ENCODE results near the gene NR5A2. TPM values are rescaled to one million over a fixed set of nuclear protein-coding genes. Genes with fewer than 3 reads are reported as not detected.

NR5A2 gene
- total and polyA plus RNA-seq, 2 donors (not counting 1 experiment from before 2014, with no cell fraction given) = 0.01 TPM; not detected in 1

DNA sequence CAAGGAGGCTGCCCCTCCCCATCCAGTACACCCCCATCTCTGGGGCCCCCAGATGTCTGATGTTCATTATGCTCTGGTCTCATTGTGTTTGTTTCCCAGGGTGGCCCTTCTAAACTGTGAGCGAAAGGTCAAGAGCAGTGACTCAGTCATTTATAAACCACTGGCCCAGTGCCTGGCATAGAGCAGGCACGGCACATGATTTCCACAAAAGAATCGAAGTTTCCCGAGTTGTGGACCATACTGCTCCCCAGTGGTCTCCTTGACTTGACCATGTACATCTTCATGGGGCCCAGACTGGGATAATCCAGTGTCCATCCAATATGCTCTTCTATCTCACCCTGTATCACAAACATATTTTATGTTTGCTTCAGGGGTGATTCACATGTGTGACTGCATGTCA, 153.3 kb downstream of the NR5A2 start:
- Histone ChIP-seq H3K9ac (ENCODE audit: insufficient read depth, low read length) (no peak overlapping the region), H4K20me1 (ENCODE audit: control insufficient read depth, extremely low read depth, insufficient read depth, low read length) (no peaks in the 10 kb centered on the region), H3K4me2 (ENCODE audit: extremely low read depth, insufficient read depth, low read length) (no peak overlapping the region), H3K36me3 (ENCODE audit: control insufficient read depth, insufficient read depth, low read length) (no peaks in the 10 kb centered on the region), H3K79me2 (ENCODE audit: control insufficient read depth, insufficient read depth, low read length) (no peaks in the 10 kb centered on the region), H2AFZ (ENCODE audit: low read length) (no peak overlapping the region), H3K27me3 (ENCODE audit: control insufficient read depth, insufficient read depth, low read length) (no peaks in the 10 kb centered on the region), H3K4me1 (ENCODE audit: control insufficient read depth, extremely low read depth, insufficient read depth, low read length) (peaks cover 12% of the 10 kb centered on the region), H3K4me3 (replicated peaks in 1 of 4; ENCODE audit: control extremely low read depth in 1 of 4, insufficient read depth in 1 of 4, low read depth in 3 of 4, low read length in 4 of 4) (no peak overlapping the region), H3K27ac (ENCODE audit: insufficient read depth, low read length) (no peak overlapping the region), H3K9me3 (ENCODE audit: control insufficient read depth, insufficient read depth, low read depth, low read length) (no peaks in the 10 kb centered on the region)
- peak; percentile 66 to 80 for DNase-seq (ENCODE audit: low read depth in 2 of 2)
- TF ChIP-seq EZH2 (IDR thresholded peaks at IDR 0.05; ENCODE audit: low read length, missing control alignments) = no peak
- TF ChIP-seq, protein P1, sequence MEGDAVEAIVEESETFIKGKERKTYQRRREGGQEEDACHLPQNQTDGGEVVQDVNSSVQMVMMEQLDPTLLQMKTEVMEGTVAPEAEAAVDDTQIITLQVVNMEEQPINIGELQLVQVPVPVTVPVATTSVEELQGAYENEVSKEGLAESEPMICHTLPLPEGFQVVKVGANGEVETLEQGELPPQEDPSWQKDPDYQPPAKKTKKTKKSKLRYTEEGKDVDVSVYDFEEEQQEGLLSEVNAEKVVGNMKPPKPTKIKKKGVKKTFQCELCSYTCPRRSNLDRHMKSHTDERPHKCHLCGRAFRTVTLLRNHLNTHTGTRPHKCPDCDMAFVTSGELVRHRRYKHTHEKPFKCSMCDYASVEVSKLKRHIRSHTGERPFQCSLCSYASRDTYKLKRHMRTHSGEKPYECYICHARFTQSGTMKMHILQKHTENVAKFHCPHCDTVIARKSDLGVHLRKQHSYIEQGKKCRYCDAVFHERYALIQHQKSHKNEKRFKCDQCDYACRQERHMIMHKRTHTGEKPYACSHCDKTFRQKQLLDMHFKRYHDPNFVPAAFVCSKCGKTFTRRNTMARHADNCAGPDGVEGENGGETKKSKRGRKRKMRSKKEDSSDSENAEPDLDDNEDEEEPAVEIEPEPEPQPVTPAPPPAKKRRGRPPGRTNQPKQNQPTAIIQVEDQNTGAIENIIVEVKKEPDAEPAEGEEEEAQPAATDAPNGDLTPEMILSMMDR (conservative IDR thresholded peaks at IDR 0.05 in 1 of 2, IDR thresholded peaks at IDR 0.05 in 1 of 2; ENCODE audit: low read depth in 1 of 2, low read length in 2 of 2) = peak; percentile 4 to 29

DNA sequence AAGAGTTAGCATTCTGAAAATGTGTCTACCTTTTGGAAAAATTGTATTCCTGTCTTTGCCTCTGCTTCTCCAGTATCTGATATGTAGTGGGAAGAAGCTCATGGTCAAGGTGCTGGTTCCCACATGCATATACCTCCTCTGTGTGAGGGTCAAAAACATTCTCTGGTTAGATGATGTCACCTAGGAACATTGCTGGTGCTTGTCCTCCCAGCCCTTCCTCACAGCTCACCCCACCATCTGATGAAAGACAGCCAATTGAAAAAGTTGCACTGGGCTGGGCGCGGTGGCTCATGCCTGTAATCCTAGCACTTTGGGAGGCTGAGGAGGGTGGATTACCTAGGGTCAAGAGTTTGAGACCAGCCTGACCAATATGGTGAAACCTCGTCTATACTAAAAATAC, 154.4 kb downstream of the NR5A2 start:
- no peak overlapping the region for H3K27ac ChIP-seq (ENCODE audit: insufficient read depth, low read length)
- H3K4me1 ChIP-seq (ENCODE audit: control insufficient read depth, extremely low read depth, insufficient read depth, low read length) = peaks cover 12% of the 10 kb centered on the region
- no peak overlapping the region for H3K9ac ChIP-seq (ENCODE audit: insufficient read depth, low read length)
- H3K27me3 ChIP-seq (ENCODE audit: control insufficient read depth, insufficient read depth, low read length) = no peaks in the 10 kb centered on the region
- H3K4me3 ChIP-seq (replicated peaks in 1 of 4; ENCODE audit: control extremely low read depth in 1 of 4, insufficient read depth in 1 of 4, low read depth in 3 of 4, low read length in 4 of 4) = no peak overlapping the region
- no peaks in the 10 kb centered on the region for H3K79me2 ChIP-seq (ENCODE audit: control insufficient read depth, insufficient read depth, low read length)
- no peak for DNase-seq (ENCODE audit: low read depth in 2 of 2)
- no peaks in the 10 kb centered on the region for H4K20me1 ChIP-seq (ENCODE audit: control insufficient read depth, extremely low read depth, insufficient read depth, low read length)
- no peaks in the 10 kb centered on the region for H3K9me3 ChIP-seq (ENCODE audit: control insufficient read depth, insufficient read depth, low read depth, low read length)
- no peak overlapping the region for H3K4me2 ChIP-seq (ENCODE audit: extremely low read depth, insufficient read depth, low read length)
- H2AFZ ChIP-seq (ENCODE audit: low read length) = no peak overlapping the region
- TF ChIP-seq, protein P1 (conservative IDR thresholded peaks at IDR 0.05 in 1 of 2, IDR thresholded peaks at IDR 0.05 in 1 of 2; ENCODE audit: low read depth in 1 of 2, low read length in 2 of 2) = no peak
- TF ChIP-seq EZH2 (IDR thresholded peaks at IDR 0.05; ENCODE audit: low read length, missing control alignments) = no peak
- no peaks in the 10 kb centered on the region for H3K36me3 ChIP-seq (ENCODE audit: control insufficient read depth, insufficient read depth, low read length)

DNA sequence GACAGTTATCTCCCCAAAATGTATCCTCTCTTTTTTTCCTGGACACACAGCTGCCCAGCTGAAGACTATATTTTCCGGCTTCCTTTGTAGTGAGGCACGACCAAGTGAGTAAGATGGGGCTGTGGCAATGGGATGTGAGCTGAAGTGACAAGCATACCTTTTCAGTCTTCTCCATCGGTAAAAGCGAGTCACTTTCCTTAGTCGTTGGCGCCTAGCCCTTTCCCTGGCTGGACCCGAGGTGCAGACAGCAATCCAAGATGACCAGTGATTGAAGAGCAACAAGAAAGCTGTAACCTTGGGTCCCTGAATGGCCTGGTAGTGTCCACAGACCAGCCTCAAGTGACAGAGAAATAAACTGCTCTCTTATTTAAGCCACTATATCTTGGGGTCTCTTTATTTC, 155.2 kb downstream of the NR5A2 start:
- Histone ChIP-seq H3K9me3 (ENCODE audit: control insufficient read depth, insufficient read depth, low read depth, low read length) (no peaks in the 10 kb centered on the region), H3K4me1 (ENCODE audit: control insufficient read depth, extremely low read depth, insufficient read depth, low read length) (peaks cover 12% of the 10 kb centered on the region), H3K36me3 (ENCODE audit: control insufficient read depth, insufficient read depth, low read length) (no peaks in the 10 kb centered on the region), H2AFZ (ENCODE audit: low read length) (no peak overlapping the region), H3K79me2 (ENCODE audit: control insufficient read depth, insufficient read depth, low read length) (no peaks in the 10 kb centered on the region), H3K27me3 (ENCODE audit: control insufficient read depth, insufficient read depth, low read length) (no peaks in the 10 kb centered on the region), H3K4me2 (ENCODE audit: extremely low read depth, insufficient read depth, low read length) (no peak overlapping the region), H3K4me3 (replicated peaks in 1 of 4; ENCODE audit: control extremely low read depth in 1 of 4, insufficient read depth in 1 of 4, low read depth in 3 of 4, low read length in 4 of 4) (no peak overlapping the region), H4K20me1 (ENCODE audit: control insufficient read depth, extremely low read depth, insufficient read depth, low read length) (no peaks in the 10 kb centered on the region), H3K9ac (ENCODE audit: insufficient read depth, low read length) (no peak overlapping the region), H3K27ac (ENCODE audit: insufficient read depth, low read length) (no peak overlapping the region)
- TF ChIP-seq, protein P1 (conservative IDR thresholded peaks at IDR 0.05 in 1 of 2, IDR thresholded peaks at IDR 0.05 in 1 of 2; ENCODE audit: low read depth in 1 of 2, low read length in 2 of 2) = no peak
- TF ChIP-seq EZH2 (IDR thresholded peaks at IDR 0.05; ENCODE audit: low read length, missing control alignments) = no peak
- DNase-seq (ENCODE audit: low read depth in 2 of 2) = no peak

All from fibroblast of lung (primary cell).